Measurements from ENCODE around the gene DHRS7C.

DNA sequence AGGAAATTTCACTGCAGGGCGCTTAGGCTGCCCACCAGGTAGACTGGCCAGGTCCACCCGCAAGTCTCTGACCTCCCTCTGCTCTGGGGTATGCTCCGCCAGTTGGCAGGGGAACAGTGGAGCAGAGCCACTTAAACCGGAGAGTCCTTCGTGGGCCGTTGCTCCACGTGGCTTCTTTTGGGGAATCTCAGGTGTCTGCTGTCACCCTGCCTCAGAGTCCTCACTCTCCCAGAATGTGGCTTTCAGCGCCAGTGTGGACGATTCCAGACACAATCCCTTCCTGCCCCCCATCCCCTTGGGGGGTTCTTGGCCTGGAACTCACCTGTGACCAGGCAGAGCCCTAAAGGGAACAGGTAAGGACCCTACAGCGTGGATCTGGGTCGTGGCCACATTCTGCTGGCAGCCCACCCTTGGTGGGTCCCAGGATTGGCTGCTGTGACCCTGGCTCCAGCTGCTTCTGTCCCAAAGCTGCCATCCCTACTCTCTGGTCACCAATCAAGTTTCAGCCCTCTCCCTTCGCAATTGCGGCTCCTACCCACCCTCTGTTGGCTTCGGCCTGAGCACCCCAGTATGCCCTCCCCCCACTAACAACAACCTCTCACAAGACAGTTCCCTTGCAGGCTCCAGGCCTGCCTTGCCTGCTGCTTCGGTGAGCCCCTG, 22.2 kb downstream of the DHRS7C start:
- TF ChIP-seq CTCF (IDR thresholded peaks at IDR 0.05) (no peak), EZH2 (IDR thresholded peaks at IDR 0.05; ENCODE audit: borderline replicate concordance, insufficient read depth, low read depth, low read length, poor library complexity, severe bottlenecking) (no peak)
